HG03342 (cell line): ENCODE data around the gene ANKRD40CL.

Experiments used
- ATAC-seq: cut with Tn5 transposase; IDR thresholded peaks from one replicate; pipeline ENCODE4 v1.9.1; 2021; ENCODE audit warnings: mild to moderate bottlenecking, moderate library complexity; ENCODE audit not compliant: unreplicated experiment

The ANKRD40CL gene

GRCh38 chr17:50719144-50719923, 48.0 kb downstream of the ANKRD40CL start, which contains the start of gene LUC7L3:
Gene LUC7L3, plus strand, starts transcription at chr17:50719603. Its CDS starts 130 bp downstream, at chr17:50719733.
- peak; percentile 85 for ATAC-seq

- ATAC-seq: no peak
Measured at GRCh38 chr17:50715471-50715870, 51.8 kb downstream of the ANKRD40CL start.

GRCh38 chr17:50712641-50713040, 54.7 kb downstream of the ANKRD40CL start:
- no peak for ATAC-seq
